GM19035 (cell line): ENCODE data around the gene NLGN1.
"Not testable (repeated sequence)": the region's sequence is repeated elsewhere in the genome, so short reads cannot be mapped to it uniquely, and the experiment has no call there.

Source experiments
- ATAC-seq: cut with Tn5 transposase; IDR thresholded peaks from one replicate; pipeline ENCODE4 v1.9.1; 2021; ENCODE audit not compliant: unreplicated experiment

NLGN1 gene

GRCh38 chr3:174202116-174202515 lies 804.6 kb downstream of the NLGN1 start:
- no peak for ATAC-seq

GRCh38 chr3:174202561-174202960 lies 805.0 kb downstream of the NLGN1 start:
- ATAC-seq, result no peak

- no peak for ATAC-seq
Measured at GRCh38 chr3:174204765-174205164, 807.2 kb downstream of the NLGN1 start.

GRCh38 chr3:174206607-174207192 lies 809.2 kb downstream of the NLGN1 start:
- ATAC-seq, result no peak

GRCh38 chr3:174208161-174208560 lies 810.6 kb downstream of the NLGN1 start:
- ATAC-seq, result no peak

GRCh38 chr3:174211896-174212295 lies 814.4 kb downstream of the NLGN1 start:
- ATAC-seq, result not testable (repeated sequence)

GRCh38 chr3:174215456-174215855 lies 817.9 kb downstream of the NLGN1 start:
- no peak for ATAC-seq

GRCh38 chr3:174216019-174216418 lies 818.5 kb downstream of the NLGN1 start:
- no peak for ATAC-seq

GRCh38 chr3:174216946-174217718 lies 819.6 kb downstream of the NLGN1 start:
- ATAC-seq, result no peak

- no peak for ATAC-seq
Measured at GRCh38 chr3:174218016-174218415, 820.5 kb downstream of the NLGN1 start.

GRCh38 chr3:174219738-174220137 lies 822.2 kb downstream of the NLGN1 start:
- no peak for ATAC-seq

GRCh38 chr3:174220775-174221554 lies 823.4 kb downstream of the NLGN1 start:
- ATAC-seq, result no peak

GRCh38 chr3:174223042-174223441 lies 825.5 kb downstream of the NLGN1 start:
- ATAC-seq, result no peak

- no peak for ATAC-seq
Measured at GRCh38 chr3:174223626-174224025, 826.1 kb downstream of the NLGN1 start.

GRCh38 chr3:174229916-174230315 lies 832.4 kb downstream of the NLGN1 start:
- ATAC-seq, result no peak

- ATAC-seq, result not testable (repeated sequence)
Measured at GRCh38 chr3:174232028-174232657, 834.6 kb downstream of the NLGN1 start.

GRCh38 chr3:174232658-174233429 lies 835.3 kb downstream of the NLGN1 start:
- ATAC-seq, result no peak

GRCh38 chr3:174233511-174233910 lies 836.0 kb downstream of the NLGN1 start:
- ATAC-seq, result no peak

- ATAC-seq, result no peak
Measured at GRCh38 chr3:174242311-174243041, 844.9 kb downstream of the NLGN1 start.

GRCh38 chr3:174243171-174243570 lies 845.6 kb downstream of the NLGN1 start:
- ATAC-seq, result no peak
